ENCODE measurements around the gene ZNF106. TPM values are rescaled to one million over a fixed set of nuclear protein-coding genes. Genes with fewer than 3 reads are reported as not detected.

ZNF106 gene
- total RNA-seq, 1 experiment from 2014 or later = 64.3 TPM

DNA sequence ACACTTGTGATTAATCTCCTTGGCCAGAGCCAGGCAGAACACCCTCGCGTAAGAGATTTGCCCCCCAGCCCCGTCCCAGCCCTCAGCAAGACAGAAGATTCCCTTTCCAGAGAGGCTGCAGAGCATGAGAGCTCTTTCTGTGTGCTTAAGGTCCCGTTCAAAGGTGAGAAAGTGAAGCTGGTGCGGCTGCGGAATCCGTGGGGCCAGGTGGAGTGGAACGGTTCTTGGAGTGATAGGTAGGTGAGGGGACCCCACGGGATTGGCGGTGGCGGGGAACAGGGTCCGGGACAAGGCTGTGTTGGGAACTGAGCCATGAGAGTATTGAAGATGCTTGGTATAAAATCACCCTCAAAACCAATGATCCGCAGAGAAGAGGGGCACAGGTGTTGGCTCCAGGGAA, 96.8 kb downstream of the ZNF106 start:
- no TSS peak for BruUV-seq (replicated peaks)
- in situ Hi-C loops (cut with HindIII; ENCODE audit: low pct_unique_long_range_greater_than_20kb, low sequenced_read_pairs) (no loop called here), intact Hi-C loops (cut with micrococcal nuclease; ENCODE audit: unreplicated experiment) (no loop called here)
- ChIA-PET CTCF (interaction anchor here (0.7 to 1.3 kb wide), 2 partner anchors 9 to 19 kb away, joined by 6 to 8 read pairs; no protein-coding TSS in a partner anchor), POLR2A (interaction anchor here (0.6 to 0.7 kb wide), 3 partner anchors 32 to 425 kb away, joined by 5 to 10 read pairs (median 8); no protein-coding TSS in a partner anchor)
- Histone ChIP-seq H3K4me1 (ENCODE audit: control insufficient read depth, insufficient read depth, low read length) (no peaks in the 10 kb centered on the region), H3K27me3 (ENCODE audit: control insufficient read depth, insufficient read depth, low read length) (no peaks in the 10 kb centered on the region), H3K36me3 (ENCODE audit: control insufficient read depth, insufficient read depth, low read length) (no peaks in the 10 kb centered on the region), H3K27ac (ENCODE audit: low read length) (no peak overlapping the region), H3K9me3 (ENCODE audit: control insufficient read depth, insufficient read depth, low read depth, low read length) (no peaks in the 10 kb centered on the region), H3K4me3 (ENCODE audit: low read depth in 2 of 2, low read length in 2 of 2) (no peak overlapping the region)
- no peak for ATAC-seq
- TF ChIP-seq CTCF (IDR thresholded peaks at IDR 0.05) = no peak
- no peak for TF ChIP-seq TCF7L2 (IDR thresholded peaks at IDR 0.05; ENCODE audit: low read depth, low read length)
- TF ChIP-seq POLR2AphosphoS5 (IDR thresholded peaks at IDR 0.05; ENCODE audit: low read depth, low read length) = no peak
- TF ChIP-seq SIN3A (IDR thresholded peaks at IDR 0.05; ENCODE audit: borderline replicate concordance, insufficient read depth, low read depth, low read length) = no peak
- TF ChIP-seq, protein P1, sequence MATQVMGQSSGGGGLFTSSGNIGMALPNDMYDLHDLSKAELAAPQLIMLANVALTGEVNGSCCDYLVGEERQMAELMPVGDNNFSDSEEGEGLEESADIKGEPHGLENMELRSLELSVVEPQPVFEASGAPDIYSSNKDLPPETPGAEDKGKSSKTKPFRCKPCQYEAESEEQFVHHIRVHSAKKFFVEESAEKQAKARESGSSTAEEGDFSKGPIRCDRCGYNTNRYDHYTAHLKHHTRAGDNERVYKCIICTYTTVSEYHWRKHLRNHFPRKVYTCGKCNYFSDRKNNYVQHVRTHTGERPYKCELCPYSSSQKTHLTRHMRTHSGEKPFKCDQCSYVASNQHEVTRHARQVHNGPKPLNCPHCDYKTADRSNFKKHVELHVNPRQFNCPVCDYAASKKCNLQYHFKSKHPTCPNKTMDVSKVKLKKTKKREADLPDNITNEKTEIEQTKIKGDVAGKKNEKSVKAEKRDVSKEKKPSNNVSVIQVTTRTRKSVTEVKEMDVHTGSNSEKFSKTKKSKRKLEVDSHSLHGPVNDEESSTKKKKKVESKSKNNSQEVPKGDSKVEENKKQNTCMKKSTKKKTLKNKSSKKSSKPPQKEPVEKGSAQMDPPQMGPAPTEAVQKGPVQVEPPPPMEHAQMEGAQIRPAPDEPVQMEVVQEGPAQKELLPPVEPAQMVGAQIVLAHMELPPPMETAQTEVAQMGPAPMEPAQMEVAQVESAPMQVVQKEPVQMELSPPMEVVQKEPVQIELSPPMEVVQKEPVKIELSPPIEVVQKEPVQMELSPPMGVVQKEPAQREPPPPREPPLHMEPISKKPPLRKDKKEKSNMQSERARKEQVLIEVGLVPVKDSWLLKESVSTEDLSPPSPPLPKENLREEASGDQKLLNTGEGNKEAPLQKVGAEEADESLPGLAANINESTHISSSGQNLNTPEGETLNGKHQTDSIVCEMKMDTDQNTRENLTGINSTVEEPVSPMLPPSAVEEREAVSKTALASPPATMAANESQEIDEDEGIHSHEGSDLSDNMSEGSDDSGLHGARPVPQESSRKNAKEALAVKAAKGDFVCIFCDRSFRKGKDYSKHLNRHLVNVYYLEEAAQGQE (IDR thresholded peaks at IDR 0.05; ENCODE audit: insufficient read depth in 1 of 2, low read depth in 2 of 2, low read length in 1 of 2) = no peak
- no peak for DNase-seq (ENCODE audit: low read depth, low spot score)

- in situ Hi-C loops (cut with HindIII; ENCODE audit: low pct_unique_long_range_greater_than_20kb, low sequenced_read_pairs) = no loop called here
- no peak for ATAC-seq
- no TSS peak for BruUV-seq (replicated peaks)
- intact Hi-C loops (cut with micrococcal nuclease; ENCODE audit: unreplicated experiment) = no loop called here
- Histone ChIP-seq H3K36me3 (ENCODE audit: control insufficient read depth, insufficient read depth, low read length) (no peaks in the 10 kb centered on the region), H3K27ac (ENCODE audit: low read length) (no peak overlapping the region), H3K4me1 (ENCODE audit: control insufficient read depth, insufficient read depth, low read length) (no peaks in the 10 kb centered on the region), H3K9me3 (ENCODE audit: control insufficient read depth, insufficient read depth, low read depth, low read length) (no peaks in the 10 kb centered on the region), H3K27me3 (ENCODE audit: control insufficient read depth, insufficient read depth, low read length) (no peaks in the 10 kb centered on the region), H3K4me3 (ENCODE audit: low read depth in 2 of 2, low read length in 2 of 2) (no peak overlapping the region)
- no peak for DNase-seq (ENCODE audit: low read depth, low spot score)
- CTCF ChIA-PET = no interaction called here
- TF ChIP-seq, protein P1 (IDR thresholded peaks at IDR 0.05; ENCODE audit: insufficient read depth in 1 of 2, low read depth in 2 of 2, low read length in 1 of 2) = no peak
- no peak for TF ChIP-seq CTCF (IDR thresholded peaks at IDR 0.05)
- no peak for TF ChIP-seq TCF7L2 (IDR thresholded peaks at IDR 0.05; ENCODE audit: low read depth, low read length)
- TF ChIP-seq POLR2AphosphoS5 (IDR thresholded peaks at IDR 0.05; ENCODE audit: low read depth, low read length) = no peak
- TF ChIP-seq SIN3A (IDR thresholded peaks at IDR 0.05; ENCODE audit: borderline replicate concordance, insufficient read depth, low read depth, low read length) = no peak
- POLR2A ChIA-PET = no interaction called here
Measured at GRCh38 chr15:42392309-42393024, 98.5 kb downstream of the ZNF106 start.
